ENCODE results near the gene GDNF. TPM values are rescaled to one million over a fixed set of nuclear protein-coding genes. Genes with fewer than 3 reads are reported as not detected.

The GDNF gene
- total and polyA plus RNA-seq, 5 donors from 2014 or later = not detected

DNA sequence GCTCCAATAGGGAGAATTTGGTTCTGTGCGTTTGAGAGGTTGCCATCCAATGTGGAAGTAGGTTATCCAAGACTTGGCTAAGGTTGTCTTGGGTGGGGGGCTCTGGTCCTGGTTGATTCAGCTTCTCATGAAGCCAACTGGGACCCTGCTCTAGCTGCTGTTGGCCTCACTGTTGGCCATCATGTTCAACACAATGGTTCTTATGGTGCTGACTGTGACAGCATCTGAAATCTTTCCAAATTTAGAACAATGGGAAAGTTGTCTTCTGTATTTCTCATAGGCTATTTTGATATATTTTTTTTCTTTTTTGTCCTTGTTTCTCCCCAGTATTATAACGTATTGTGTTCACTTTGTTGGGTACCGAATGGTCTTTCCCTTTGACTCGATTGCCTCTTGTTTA is 71.9 kb downstream of the GDNF start:
- DNase-seq (no peak), ATAC-seq (ENCODE audit: low read depth in 2 of 2) (no peak)
- no peak overlapping the region for H3K4me3 ChIP-seq (ENCODE audit: low read depth, low read length)
- peaks cover 11% of the 10 kb centered on the region for H3K27me3 Mint-ChIP-seq
- no peak overlapping the region for H3K27ac ChIP-seq (ENCODE audit: insufficient read depth, low read length, poor library complexity, severe bottlenecking)
- no peaks in the 10 kb centered on the region for H3K4me1 ChIP-seq (ENCODE audit: control insufficient read depth, insufficient read depth, low read length, poor library complexity, severe bottlenecking)
- peaks cover 0 to 5% (median 0%) of the 10 kb centered on the region in 7 donors for H3K9me3 Mint-ChIP-seq
- no peaks in the 10 kb centered on the region for H3K9me3 ChIP-seq (ENCODE audit: control insufficient read depth in 2 of 2, low read length in 2 of 2)
- peaks cover 2% of the 10 kb centered on the region for H3K27me3 ChIP-seq (ENCODE audit: control insufficient read depth, insufficient read depth, low read length)
- no peaks in the 10 kb centered on the region for H3K36me3 ChIP-seq (ENCODE audit: control insufficient read depth, insufficient read depth, low read length)
- H3K4me1 Mint-ChIP-seq = no peaks in the 10 kb centered on the region
- no peak overlapping the region for H3K27ac Mint-ChIP-seq
- H3K4me3 Mint-ChIP-seq = no peak overlapping the region
- H3K36me3 Mint-ChIP-seq = no peaks in the 10 kb centered on the region

DNA sequence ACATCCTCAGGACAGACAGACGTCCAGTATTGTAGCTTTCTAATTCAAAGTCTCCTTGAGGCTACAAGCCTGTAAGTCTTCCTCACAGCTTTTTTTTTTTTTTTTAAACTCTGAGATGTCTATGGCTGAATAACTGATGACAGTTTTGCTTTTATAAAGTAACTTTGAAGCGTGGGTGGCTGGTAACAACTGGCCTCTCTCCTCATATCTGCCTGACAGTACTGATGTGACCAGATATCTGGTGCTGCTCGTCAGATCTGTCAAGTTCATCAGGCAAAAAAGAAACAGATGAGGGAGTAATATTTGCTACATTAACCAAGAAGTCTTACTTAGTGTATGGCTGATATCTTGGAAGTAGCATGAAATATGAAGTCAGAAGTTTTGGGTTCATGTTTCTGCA is 72.6 kb downstream of the GDNF start:
- no peak overlapping the region for H3K4me3 Mint-ChIP-seq
- H3K36me3 ChIP-seq (ENCODE audit: control insufficient read depth, insufficient read depth, low read length) = no peaks in the 10 kb centered on the region
- no peak overlapping the region for H3K27ac Mint-ChIP-seq
- H3K4me1 ChIP-seq (ENCODE audit: control insufficient read depth, insufficient read depth, low read length, poor library complexity, severe bottlenecking) = no peaks in the 10 kb centered on the region
- no peak overlapping the region for H3K27ac ChIP-seq (ENCODE audit: insufficient read depth, low read length, poor library complexity, severe bottlenecking)
- ATAC-seq (ENCODE audit: low read depth in 2 of 2) (no peak), DNase-seq (no peak)
- H3K27me3 Mint-ChIP-seq = peaks cover 11% of the 10 kb centered on the region
- peaks cover 0 to 5% (median 0%) of the 10 kb centered on the region in 7 donors for H3K9me3 Mint-ChIP-seq
- no peaks in the 10 kb centered on the region for H3K36me3 Mint-ChIP-seq
- H3K4me3 ChIP-seq (ENCODE audit: low read depth, low read length) = no peak overlapping the region
- peaks cover 2% of the 10 kb centered on the region for H3K27me3 ChIP-seq (ENCODE audit: control insufficient read depth, insufficient read depth, low read length)
- no peaks in the 10 kb centered on the region for H3K9me3 ChIP-seq (ENCODE audit: control insufficient read depth in 2 of 2, low read length in 2 of 2)
- peaks cover 0 to 2% (median 0%) of the 10 kb centered on the region in 4 donors for H3K4me1 Mint-ChIP-seq
